ENCODE measurements around the gene PES1. TPM values are rescaled to one million over a fixed set of nuclear protein-coding genes. Genes with fewer than 3 reads are reported as not detected.
"Not testable (repeated sequence)": the region's sequence is repeated elsewhere in the genome, so short reads cannot be mapped to it uniquely, and the experiment has no call there.

Gene PES1
- total RNA-seq, 4 donors from 2014 or later, result 28.2 to 55.7 (median 42.9) TPM

GRCh38 chr22:30628491-30628890, 36.8 kb upstream of the PES1 start:
- H3K4me1 ChIP-seq, result peaks cover 0 to 5% (median 0%) of the 10 kb centered on the region in 4 donors
- H3K27me3 ChIP-seq, result no peaks in the 10 kb centered on the region
- 85% methylated on average over 3 of the region's 4 CpGs for WGBS
- H3K36me3 ChIP-seq, result peaks cover 0 to 28% (median 9%) of the 10 kb centered on the region in 4 donors
- H3K4me3 ChIP-seq, result no peak overlapping the region
- intact Hi-C loops (cut with DNase I), result no loop called here
- H3K27ac ChIP-seq (replicated peaks in 1 of 4), result no peak overlapping the region
- no peaks in the 10 kb centered on the region for H3K9me3 ChIP-seq
- TF ChIP-seq POLR2A (IDR thresholded peaks at IDR 0.05; ENCODE audit: low read depth), result no peak
- no peak for TF ChIP-seq CTCF (IDR thresholded peaks at IDR 0.05)
- TF ChIP-seq POLR2AphosphoS5 (IDR thresholded peaks at IDR 0.05), result no peak
- TF ChIP-seq EP300 (IDR thresholded peaks at IDR 0.05), result no peak
- DNase-seq (ENCODE audit: extremely low spot score), result no peak

DNA sequence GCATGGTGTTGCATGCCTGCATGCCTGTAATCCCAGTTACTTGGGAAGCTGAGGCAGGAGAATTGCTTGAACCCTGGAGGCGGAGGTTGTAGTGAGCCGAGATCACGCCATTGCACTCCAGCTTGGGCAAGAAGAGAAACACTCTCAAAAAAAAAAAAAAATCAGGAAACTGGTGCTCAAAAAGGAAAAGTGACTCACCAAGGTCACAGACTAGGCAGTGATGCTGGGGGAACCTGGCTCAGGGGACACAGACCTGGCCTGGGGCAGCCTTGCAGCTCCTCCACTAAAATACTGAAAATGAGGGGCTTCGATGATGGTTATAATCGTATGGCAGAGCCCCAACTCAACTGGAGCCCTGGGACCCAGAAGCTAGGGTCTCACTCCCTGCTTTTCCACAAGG, 35.8 kb upstream of the PES1 start:
- Histone ChIP-seq H3K4me1 (peaks cover 0 to 5% (median 0%) of the 10 kb centered on the region in 4 donors), H3K27me3 (no peaks in the 10 kb centered on the region), H3K27ac (replicated peaks in 1 of 4) (no peak overlapping the region), H3K36me3 (peaks cover 0 to 37% (median 15%) of the 10 kb centered on the region in 4 donors), H3K9me3 (no peaks in the 10 kb centered on the region), H3K4me3 (no peak overlapping the region)
- 93% methylated on average over 5 of the region's 5 CpGs for WGBS
- no peak for DNase-seq (ENCODE audit: extremely low spot score)
- no peak for TF ChIP-seq EP300 (IDR thresholded peaks at IDR 0.05)
- intact Hi-C loops (cut with DNase I), result no loop called here

DNA sequence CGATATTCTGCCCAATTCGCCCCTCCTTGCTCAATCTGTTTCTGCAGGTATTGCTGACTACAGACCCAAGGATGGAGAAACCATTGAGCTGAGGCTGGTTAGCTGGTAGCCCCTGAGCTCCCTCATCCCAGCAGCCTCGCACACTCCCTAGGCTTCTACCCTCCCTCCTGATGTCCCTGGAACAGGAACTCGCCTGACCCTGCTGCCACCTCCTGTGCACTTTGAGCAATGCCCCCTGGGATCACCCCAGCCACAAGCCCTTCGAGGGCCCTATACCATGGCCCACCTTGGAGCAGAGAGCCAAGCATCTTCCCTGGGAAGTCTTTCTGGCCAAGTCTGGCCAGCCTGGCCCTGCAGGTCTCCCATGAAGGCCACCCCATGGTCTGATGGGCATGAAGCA, 34.7 kb upstream of the PES1 start:
- H3K4me3 ChIP-seq, result no peak overlapping the region
- no peaks in the 10 kb centered on the region for H3K27me3 ChIP-seq
- H3K27ac ChIP-seq (replicated peaks in 1 of 4), result no peak overlapping the region
- intact Hi-C loops (cut with DNase I), result no loop called here
- H3K4me1 ChIP-seq, result peaks cover 0 to 5% (median 0%) of the 10 kb centered on the region in 4 donors
- peaks cover 0 to 47% (median 22%) of the 10 kb centered on the region in 4 donors for H3K36me3 ChIP-seq
- 90% methylated on average over 5 of the region's 5 CpGs for WGBS
- TF ChIP-seq EP300 (IDR thresholded peaks at IDR 0.05) (no peak), POLR2AphosphoS5 (IDR thresholded peaks at IDR 0.05) (no peak), CTCF (IDR thresholded peaks at IDR 0.05) (no peak), POLR2A (IDR thresholded peaks at IDR 0.05; ENCODE audit: low read depth) (no peak)
- DNase-seq (ENCODE audit: extremely low spot score), result no peak
- H3K9me3 ChIP-seq, result no peaks in the 10 kb centered on the region

DNA sequence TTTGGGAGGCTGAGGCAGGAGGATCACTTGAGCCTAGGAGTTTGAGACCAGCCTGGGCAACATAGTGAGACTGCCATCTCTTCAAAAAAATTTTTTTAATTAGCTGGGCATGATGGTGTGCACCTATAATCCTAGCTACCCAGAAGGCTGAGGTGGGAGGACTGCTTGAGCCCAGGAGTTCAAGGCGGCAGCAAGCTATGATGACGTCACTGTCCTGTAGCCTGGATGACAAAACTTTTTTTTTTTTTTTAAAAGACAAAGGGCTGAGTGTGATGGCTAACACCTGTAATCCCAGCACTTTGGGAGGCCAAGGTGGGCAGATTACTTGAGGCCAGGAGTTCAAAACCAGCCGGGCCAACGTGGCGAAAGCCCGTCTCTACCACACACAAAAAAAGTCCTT, 28.2 kb upstream of the PES1 start:
- H3K27me3 ChIP-seq; H3K4me3 ChIP-seq; DNase-seq (ENCODE audit: extremely low spot score); intact Hi-C loops (cut with DNase I); H3K9me3 ChIP-seq; H3K4me1 ChIP-seq; H3K27ac ChIP-seq (replicated peaks in 1 of 4): not testable (repeated sequence)
- 97% methylated on average over 6 of the region's 6 CpGs for WGBS
- H3K36me3 ChIP-seq, result peaks cover 18 to 84% (median 66%) of the 10 kb centered on the region in 4 donors

DNA sequence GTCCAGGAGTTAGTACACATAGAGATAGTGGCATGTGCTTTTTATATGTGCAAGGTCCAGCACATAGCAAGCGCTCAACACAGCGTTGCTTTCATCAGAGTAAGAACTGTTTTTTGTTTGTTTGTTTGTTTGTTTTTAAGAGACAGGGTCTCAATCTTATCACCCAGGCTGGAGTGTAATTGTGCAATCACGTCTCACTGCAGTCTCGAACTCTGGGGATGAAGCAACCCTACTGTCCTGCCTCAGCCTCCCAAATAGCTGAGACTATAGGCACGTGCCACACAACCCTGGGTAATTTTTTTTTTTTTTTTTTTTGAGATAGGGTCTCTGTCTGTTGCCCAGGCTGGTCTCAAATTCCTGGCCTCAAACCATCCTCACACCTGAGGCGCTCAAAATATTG, 26.1 kb upstream of the PES1 start:
- H3K4me3 ChIP-seq, result no peak overlapping the region
- DNase-seq (ENCODE audit: extremely low spot score), result no peak
- no peak for TF ChIP-seq EP300 (IDR thresholded peaks at IDR 0.05)
- no peak for TF ChIP-seq CTCF (IDR thresholded peaks at IDR 0.05)
- TF ChIP-seq POLR2A (IDR thresholded peaks at IDR 0.05; ENCODE audit: low read depth), result no peak
- no peak for TF ChIP-seq POLR2AphosphoS5 (IDR thresholded peaks at IDR 0.05)
- intact Hi-C loops (cut with DNase I), result no loop called here
- H3K27me3 ChIP-seq, result no peaks in the 10 kb centered on the region
- H3K9me3 ChIP-seq, result no peaks in the 10 kb centered on the region
- no peaks in the 10 kb centered on the region for H3K4me1 ChIP-seq
- peaks cover 18 to 91% (median 82%) of the 10 kb centered on the region in 4 donors for H3K36me3 ChIP-seq
- no peak overlapping the region for H3K27ac ChIP-seq (replicated peaks in 1 of 4)
- 87% methylated on average over 6 of the region's 6 CpGs for WGBS

- 72% methylated on average over 7 of the region's 7 CpGs for WGBS
- DNase-seq (ENCODE audit: extremely low spot score), result no peak
- peaks cover 18 to 91% (median 81%) of the 10 kb centered on the region in 4 donors for H3K36me3 ChIP-seq
These were observed 23.8 kb upstream of the PES1 start for GRCh38 chr22:30615543-30615954.

More at GRCh38 chr22:30615543-30615954, 23.8 kb upstream of the PES1 start:
- Histone ChIP-seq H3K4me3 (no peak overlapping the region), H3K9me3 (no peaks in the 10 kb centered on the region), H3K27ac (replicated peaks in 1 of 4) (no peak overlapping the region), H3K4me1 (no peaks in the 10 kb centered on the region), H3K27me3 (no peaks in the 10 kb centered on the region)
- intact Hi-C loops (cut with DNase I), result no loop called here
- TF ChIP-seq POLR2A (IDR thresholded peaks at IDR 0.05; ENCODE audit: low read depth) (no peak), POLR2AphosphoS5 (IDR thresholded peaks at IDR 0.05) (peak in 1 of 2 donors; percentile 6), CTCF (IDR thresholded peaks at IDR 0.05) (no peak), EP300 (IDR thresholded peaks at IDR 0.05) (no peak)

Data from esophagus muscularis mucosa (tissue), 4 donors.